Mammary epithelial cell (primary cell): Measurements from ENCODE around the gene ENOX2.
"Not testable (repeated sequence)": the region's sequence is repeated elsewhere in the genome, so short reads cannot be mapped to it uniquely, and the experiment has no call there.

Experiments used
- EZH2 ChIP-seq: IDR thresholded peaks from 2 replicates; pipeline ENCODE4 v1.6.1; 2012; ENCODE audit warnings: low read length, inconsistent platforms, borderline replicate concordance
- TF ChIP-seq, protein P1 (sequence below), 2 donors: IDR thresholded peaks in 1 of 2; conservative IDR thresholded peaks in 1 of 2; 2 replicates each; pipeline ENCODE4 v1.5.1; 2011 to 2012; ENCODE audit warnings: inconsistent platforms in 2 of 2, low read length in 2 of 2, mild to moderate bottlenecking in 2 of 2, control low read depth in 1 of 2, low read depth in 1 of 2; ENCODE audit not compliant: insufficient read depth in 1 of 2; ENCODE audit errors: extremely low read depth in 1 of 2

DNA sequence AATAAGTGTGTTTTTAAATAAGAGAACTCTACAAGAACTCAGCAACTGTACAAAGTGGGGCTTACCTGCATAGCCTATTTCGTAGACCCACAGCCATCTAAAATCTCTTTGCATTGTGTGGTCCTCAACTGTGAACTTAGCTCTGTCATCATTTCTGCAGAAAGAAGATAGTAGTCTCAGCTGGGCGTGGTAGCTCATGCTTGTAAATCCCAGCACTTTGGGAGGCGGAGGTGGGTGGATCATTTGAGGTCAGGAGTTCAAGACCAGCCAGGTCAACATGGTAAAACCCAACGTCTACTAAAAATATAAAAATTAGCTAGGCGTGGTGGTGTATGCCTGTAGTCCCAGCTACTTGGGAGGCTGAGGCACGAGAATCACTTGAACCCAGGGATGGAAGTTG, 193.8 kb downstream of the ENOX2 start:
- not testable (repeated sequence) for TF ChIP-seq EZH2
- TF ChIP-seq, protein P1, sequence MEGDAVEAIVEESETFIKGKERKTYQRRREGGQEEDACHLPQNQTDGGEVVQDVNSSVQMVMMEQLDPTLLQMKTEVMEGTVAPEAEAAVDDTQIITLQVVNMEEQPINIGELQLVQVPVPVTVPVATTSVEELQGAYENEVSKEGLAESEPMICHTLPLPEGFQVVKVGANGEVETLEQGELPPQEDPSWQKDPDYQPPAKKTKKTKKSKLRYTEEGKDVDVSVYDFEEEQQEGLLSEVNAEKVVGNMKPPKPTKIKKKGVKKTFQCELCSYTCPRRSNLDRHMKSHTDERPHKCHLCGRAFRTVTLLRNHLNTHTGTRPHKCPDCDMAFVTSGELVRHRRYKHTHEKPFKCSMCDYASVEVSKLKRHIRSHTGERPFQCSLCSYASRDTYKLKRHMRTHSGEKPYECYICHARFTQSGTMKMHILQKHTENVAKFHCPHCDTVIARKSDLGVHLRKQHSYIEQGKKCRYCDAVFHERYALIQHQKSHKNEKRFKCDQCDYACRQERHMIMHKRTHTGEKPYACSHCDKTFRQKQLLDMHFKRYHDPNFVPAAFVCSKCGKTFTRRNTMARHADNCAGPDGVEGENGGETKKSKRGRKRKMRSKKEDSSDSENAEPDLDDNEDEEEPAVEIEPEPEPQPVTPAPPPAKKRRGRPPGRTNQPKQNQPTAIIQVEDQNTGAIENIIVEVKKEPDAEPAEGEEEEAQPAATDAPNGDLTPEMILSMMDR (conservative IDR thresholded peaks at IDR 0.05 in 1 of 2, IDR thresholded peaks at IDR 0.05 in 1 of 2; ENCODE audit: extremely low read depth in 1 of 2, insufficient read depth in 1 of 2, low read depth in 1 of 2, low read length in 2 of 2) = not testable (repeated sequence)
